ENCODE results near the gene ATP8B3. TPM values are rescaled to one million over a fixed set of nuclear protein-coding genes. Genes with fewer than 3 reads are reported as not detected.

The ATP8B3 gene
- total and polyA plus RNA-seq, 4 donors: 0.38 to 4.7 (median 1.2) TPM

- Histone ChIP-seq H3K27me3 (ENCODE audit: control insufficient read depth in 1 of 2, insufficient read depth in 2 of 2, low read length in 1 of 2) (no peaks in the 10 kb centered on the region), H3K27ac (ENCODE audit: low read depth in 1 of 2, low read length in 2 of 2) (no peak overlapping the region), H3K9me3 (ENCODE audit: control insufficient read depth, low read length) (no peaks in the 10 kb centered on the region), H3K4me3 (ENCODE audit: low read length in 2 of 2) (no peak overlapping the region), H3K4me1 (ENCODE audit: control insufficient read depth in 1 of 2, insufficient read depth in 2 of 2, low read length in 2 of 2) (no peaks in the 10 kb centered on the region), H3K36me3 (ENCODE audit: control insufficient read depth in 1 of 2, insufficient read depth in 2 of 2, low read length in 1 of 2) (no peaks in the 10 kb centered on the region)
- intact Hi-C loops (cut with DNase I): no loop called here
- ATAC-seq (ENCODE audit: low FRiP score) (no peak), DNase-seq (no peak)
- WGBS, 2 donors: 55 to 58% methylated on average over 51 to 52 of the region's 52 CpGs
These were observed 15.5 kb downstream of the ATP8B3 start for GRCh38 chr19:1796395-1797142.

- WGBS, 2 donors: 83 to 84% methylated on average over 20 of the region's 20 CpGs
- no peaks in the 10 kb centered on the region for H3K27me3 ChIP-seq (ENCODE audit: control insufficient read depth in 1 of 2, insufficient read depth in 2 of 2, low read length in 1 of 2)
These were observed 17.5 kb downstream of the ATP8B3 start for GRCh38 chr19:1794424-1795172.

GRCh38 chr19:1791879-1792278 lies 20.2 kb downstream of the ATP8B3 start:
- Histone ChIP-seq H3K4me1 (ENCODE audit: control insufficient read depth in 1 of 2, insufficient read depth in 2 of 2, low read length in 2 of 2) (no peaks in the 10 kb centered on the region), H3K9me3 (ENCODE audit: control insufficient read depth, low read length) (no peaks in the 10 kb centered on the region), H3K36me3 (ENCODE audit: control insufficient read depth in 1 of 2, insufficient read depth in 2 of 2, low read length in 1 of 2) (no peaks in the 10 kb centered on the region), H3K4me3 (ENCODE audit: low read length in 2 of 2) (no peak overlapping the region), H3K27ac (ENCODE audit: low read depth in 1 of 2, low read length in 2 of 2) (no peak overlapping the region), H3K27me3 (ENCODE audit: control insufficient read depth in 1 of 2, insufficient read depth in 2 of 2, low read length in 1 of 2) (no peaks in the 10 kb centered on the region)
- 77 to 78% methylated on average over 14 of the region's 14 CpGs for whole genome bisulfite sequencing, 2 donors
- no peak for ATAC-seq (ENCODE audit: low FRiP score)
- no peak for DNase-seq
- intact Hi-C loops (cut with DNase I): no loop called here

More at GRCh38 chr19:1794424-1795172, 17.5 kb downstream of the ATP8B3 start:
- ATAC-seq (ENCODE audit: low FRiP score): no peak
- Histone ChIP-seq H3K9me3 (ENCODE audit: control insufficient read depth, low read length) (no peaks in the 10 kb centered on the region), H3K36me3 (ENCODE audit: control insufficient read depth in 1 of 2, insufficient read depth in 2 of 2, low read length in 1 of 2) (no peaks in the 10 kb centered on the region), H3K4me1 (ENCODE audit: control insufficient read depth in 1 of 2, insufficient read depth in 2 of 2, low read length in 2 of 2) (no peaks in the 10 kb centered on the region), H3K27ac (ENCODE audit: low read depth in 1 of 2, low read length in 2 of 2) (no peak overlapping the region), H3K4me3 (ENCODE audit: low read length in 2 of 2) (no peak overlapping the region)
- intact Hi-C loops (cut with DNase I): no loop called here
- DNase-seq: no peak

GRCh38 chr19:1790054-1790792 lies 21.9 kb downstream of the ATP8B3 start:
- Histone ChIP-seq H3K4me3 (ENCODE audit: low read length in 2 of 2) (no peak overlapping the region), H3K9me3 (ENCODE audit: control insufficient read depth, low read length) (no peaks in the 10 kb centered on the region), H3K27me3 (ENCODE audit: control insufficient read depth in 1 of 2, insufficient read depth in 2 of 2, low read length in 1 of 2) (no peaks in the 10 kb centered on the region), H3K36me3 (ENCODE audit: control insufficient read depth in 1 of 2, insufficient read depth in 2 of 2, low read length in 1 of 2) (no peaks in the 10 kb centered on the region), H3K27ac (ENCODE audit: low read depth in 1 of 2, low read length in 2 of 2) (no peak overlapping the region), H3K4me1 (ENCODE audit: control insufficient read depth in 1 of 2, insufficient read depth in 2 of 2, low read length in 2 of 2) (no peaks in the 10 kb centered on the region)
- DNase-seq (no peak), ATAC-seq (ENCODE audit: low FRiP score) (no peak)
- intact Hi-C loops (cut with DNase I): no loop called here
- WGBS, 2 donors: 31 to 41% methylated on average over 3 to 6 of the region's 7 CpGs

GRCh38 chr19:1789261-1790041 lies 22.6 kb downstream of the ATP8B3 start:
- intact Hi-C loops (cut with DNase I): loop anchor here in 1 of 2 donors (5.0 kb wide), 1 partner anchor 38 kb away; no protein-coding TSS in a partner anchor
- WGBS, 2 donors: 7 to 17% methylated on average over 54 to 59 of the region's 59 CpGs
- Histone ChIP-seq H3K4me3 (ENCODE audit: low read length in 2 of 2) (no peak overlapping the region), H3K36me3 (ENCODE audit: control insufficient read depth in 1 of 2, insufficient read depth in 2 of 2, low read length in 1 of 2) (no peaks in the 10 kb centered on the region), H3K9me3 (ENCODE audit: control insufficient read depth, low read length) (no peaks in the 10 kb centered on the region), H3K4me1 (ENCODE audit: control insufficient read depth in 1 of 2, insufficient read depth in 2 of 2, low read length in 2 of 2) (no peaks in the 10 kb centered on the region), H3K27me3 (ENCODE audit: control insufficient read depth in 1 of 2, insufficient read depth in 2 of 2, low read length in 1 of 2) (no peaks in the 10 kb centered on the region), H3K27ac (ENCODE audit: low read depth in 1 of 2, low read length in 2 of 2) (no peak overlapping the region)
- DNase-seq (no peak), ATAC-seq (ENCODE audit: low FRiP score) (no peak)

GRCh38 chr19:1787116-1787515 lies 25.0 kb downstream of the ATP8B3 start:
- intact Hi-C loops (cut with DNase I): loop anchor here in 1 of 2 donors (5.0 kb wide), 1 partner anchor 40 kb away; no protein-coding TSS in a partner anchor
- no peak overlapping the region for H3K4me3 ChIP-seq (ENCODE audit: low read length in 2 of 2)
- DNase-seq: no peak
- no peak overlapping the region for H3K27ac ChIP-seq (ENCODE audit: low read depth in 1 of 2, low read length in 2 of 2)
- WGBS, 2 donors: 45% methylated on average over 8 of the region's 8 CpGs
- peaks cover 0 to 1% of the 10 kb centered on the region in 2 donors for H3K27me3 ChIP-seq (ENCODE audit: control insufficient read depth in 1 of 2, insufficient read depth in 2 of 2, low read length in 1 of 2)
- peaks cover 6% of the 10 kb centered on the region for H3K9me3 ChIP-seq (ENCODE audit: control insufficient read depth, low read length)
- H3K4me1 ChIP-seq (ENCODE audit: control insufficient read depth in 1 of 2, insufficient read depth in 2 of 2, low read length in 2 of 2): no peaks in the 10 kb centered on the region
- no peaks in the 10 kb centered on the region for H3K36me3 ChIP-seq (ENCODE audit: control insufficient read depth in 1 of 2, insufficient read depth in 2 of 2, low read length in 1 of 2)
- ATAC-seq (ENCODE audit: low FRiP score): no peak

GRCh38 chr19:1786668-1787067 lies 25.4 kb downstream of the ATP8B3 start:
- H3K4me3 ChIP-seq (ENCODE audit: low read length in 2 of 2): no peak overlapping the region
- peaks cover 10% of the 10 kb centered on the region for H3K9me3 ChIP-seq (ENCODE audit: control insufficient read depth, low read length)
- peaks cover 0 to 3% of the 10 kb centered on the region in 2 donors for H3K27me3 ChIP-seq (ENCODE audit: control insufficient read depth in 1 of 2, insufficient read depth in 2 of 2, low read length in 1 of 2)
- no peak for ATAC-seq (ENCODE audit: low FRiP score)
- H3K27ac ChIP-seq (ENCODE audit: low read depth in 1 of 2, low read length in 2 of 2): no peak overlapping the region
- intact Hi-C loops (cut with DNase I): loop anchor here in 1 of 2 donors (5.0 kb wide), 1 partner anchor 41 kb away; no protein-coding TSS in a partner anchor
- H3K4me1 ChIP-seq (ENCODE audit: control insufficient read depth in 1 of 2, insufficient read depth in 2 of 2, low read length in 2 of 2): no peaks in the 10 kb centered on the region
- DNase-seq: no peak
- WGBS, 2 donors: 80 to 83% methylated on average over 7 to 8 of the region's 8 CpGs
- H3K36me3 ChIP-seq (ENCODE audit: control insufficient read depth in 1 of 2, insufficient read depth in 2 of 2, low read length in 1 of 2): no peaks in the 10 kb centered on the region

- H3K9me3 ChIP-seq (ENCODE audit: control insufficient read depth, low read length): peaks cover 12% of the 10 kb centered on the region
- DNase-seq (no peak), ATAC-seq (ENCODE audit: low FRiP score) (no peak)
- intact Hi-C loops (cut with DNase I): loop anchor here in 1 of 2 donors (5.0 kb wide), 1 partner anchor 42 kb away; no protein-coding TSS in a partner anchor
- H3K4me1 ChIP-seq (ENCODE audit: control insufficient read depth in 1 of 2, insufficient read depth in 2 of 2, low read length in 2 of 2): no peaks in the 10 kb centered on the region
- WGBS, 2 donors: 91 to 92% methylated on average over 19 of the region's 19 CpGs
- H3K4me3 ChIP-seq (ENCODE audit: low read length in 2 of 2): no peak overlapping the region
- no peaks in the 10 kb centered on the region for H3K36me3 ChIP-seq (ENCODE audit: control insufficient read depth in 1 of 2, insufficient read depth in 2 of 2, low read length in 1 of 2)
- peaks cover 0 to 3% of the 10 kb centered on the region in 2 donors for H3K27me3 ChIP-seq (ENCODE audit: control insufficient read depth in 1 of 2, insufficient read depth in 2 of 2, low read length in 1 of 2)
- no peak overlapping the region for H3K27ac ChIP-seq (ENCODE audit: low read depth in 1 of 2, low read length in 2 of 2)
These were observed 26.8 kb downstream of the ATP8B3 start for GRCh38 chr19:1785310-1785709.
